DND-41 (cell line): ENCODE measurements around the gene PAX6.

Experiments used
- EZH2 ChIP-seq: IDR thresholded peaks from 3 replicates; pipeline ENCODE4 v1.6.1; 2012; ENCODE audit warnings: borderline replicate concordance, low read depth, mild to moderate bottlenecking, moderate library complexity, low read length, inconsistent platforms; ENCODE audit not compliant: severe bottlenecking
- TF ChIP-seq, protein P1 (sequence below): IDR thresholded peaks from 2 replicates; pipeline ENCODE4 v1.5.1; 2012; ENCODE audit warnings: borderline replicate concordance, low read length, moderate library complexity, mild to moderate bottlenecking; ENCODE audit not compliant: poor library complexity, severe bottlenecking; ENCODE audit errors: extremely low read depth

DNA sequence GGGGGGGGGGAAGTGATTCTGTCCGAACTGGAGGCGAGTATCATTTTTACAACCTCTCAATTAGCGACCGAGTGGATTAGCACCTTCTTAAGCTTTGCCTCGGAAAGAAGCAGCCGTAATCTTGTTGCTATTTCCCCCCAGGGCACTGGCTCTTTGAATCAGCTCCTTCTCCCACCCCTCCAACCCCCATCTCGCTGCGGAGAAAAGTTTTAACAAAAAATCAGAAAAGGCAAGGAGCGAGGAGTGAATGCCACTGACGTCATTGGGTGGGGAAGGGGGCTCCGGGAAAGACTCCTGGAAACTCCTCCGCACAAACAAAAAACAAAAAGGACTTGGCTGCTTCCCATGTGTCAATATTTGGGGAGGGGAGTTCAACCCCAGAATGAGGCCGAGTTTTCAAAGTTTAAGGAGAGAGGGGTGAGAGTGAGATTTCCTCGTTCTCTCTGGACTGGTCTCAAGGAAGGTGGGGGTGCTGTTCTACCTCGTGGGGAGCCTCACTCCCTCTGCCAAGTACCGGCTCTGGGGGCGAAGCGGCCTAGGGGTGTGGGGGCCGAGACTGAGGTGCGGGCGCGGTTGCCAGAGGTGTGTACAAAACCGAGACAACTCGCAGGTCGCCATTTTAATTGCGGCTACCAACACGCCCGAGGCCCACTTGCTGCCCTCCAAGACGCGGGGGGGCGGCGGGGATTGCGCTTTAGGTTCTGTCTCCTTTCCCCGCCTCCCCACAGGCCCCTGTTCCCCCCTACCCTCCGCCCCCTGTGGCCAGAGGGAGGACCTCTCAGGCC is 2.5 kb upstream of the PAX6 start:
- TF ChIP-seq, protein P1, sequence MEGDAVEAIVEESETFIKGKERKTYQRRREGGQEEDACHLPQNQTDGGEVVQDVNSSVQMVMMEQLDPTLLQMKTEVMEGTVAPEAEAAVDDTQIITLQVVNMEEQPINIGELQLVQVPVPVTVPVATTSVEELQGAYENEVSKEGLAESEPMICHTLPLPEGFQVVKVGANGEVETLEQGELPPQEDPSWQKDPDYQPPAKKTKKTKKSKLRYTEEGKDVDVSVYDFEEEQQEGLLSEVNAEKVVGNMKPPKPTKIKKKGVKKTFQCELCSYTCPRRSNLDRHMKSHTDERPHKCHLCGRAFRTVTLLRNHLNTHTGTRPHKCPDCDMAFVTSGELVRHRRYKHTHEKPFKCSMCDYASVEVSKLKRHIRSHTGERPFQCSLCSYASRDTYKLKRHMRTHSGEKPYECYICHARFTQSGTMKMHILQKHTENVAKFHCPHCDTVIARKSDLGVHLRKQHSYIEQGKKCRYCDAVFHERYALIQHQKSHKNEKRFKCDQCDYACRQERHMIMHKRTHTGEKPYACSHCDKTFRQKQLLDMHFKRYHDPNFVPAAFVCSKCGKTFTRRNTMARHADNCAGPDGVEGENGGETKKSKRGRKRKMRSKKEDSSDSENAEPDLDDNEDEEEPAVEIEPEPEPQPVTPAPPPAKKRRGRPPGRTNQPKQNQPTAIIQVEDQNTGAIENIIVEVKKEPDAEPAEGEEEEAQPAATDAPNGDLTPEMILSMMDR = no peak
- no peak for TF ChIP-seq EZH2
